BJ (cell line): ENCODE results near the gene TNFAIP1. TPM values are rescaled to one million over a fixed set of nuclear protein-coding genes. Genes with fewer than 3 reads are reported as not detected.

Experiments used
- CTCF ChIA-PET: fragments of 350-600 bp; formaldehyde crosslinking; extraction: SDS; loops from one replicate; lab custom pipeline; 2021; ENCODE audit warnings: antibody characterized with exemption, inconsistent platforms; lab: Yijun Ruan, JAX
- POLR2A ChIA-PET: fragments of 300-600 bp; sonication (Branson Sonifier 250); formaldehyde crosslinking; extraction: SDS; loops from one replicate; lab custom pipeline; 2021; ENCODE audit warnings: antibody characterized with exemption; lab: Charles Lee
- DNase-seq: peaks from one replicate; pipeline ENCODE4 v3.0.0-alpha.2; 2011; ENCODE audit warnings: low read depth
- H3K27me3 ChIP-seq: 2 replicates; pipeline ENCODE4 v1.6.0; 2011; ENCODE audit warnings: low read length; ENCODE audit not compliant: control insufficient read depth, insufficient read depth
- H3K36me3 ChIP-seq: 2 replicates; pipeline ENCODE4 v1.5.1; 2011; ENCODE audit warnings: low read length; ENCODE audit not compliant: control insufficient read depth, insufficient read depth
- H3K4me3 ChIP-seq: 2 replicates; pipeline ENCODE4 v1.5.1; 2011; ENCODE audit warnings: low read depth, mild to moderate bottlenecking, control low read depth, low read length
- polyA plus RNA-seq: library from polyadenylated mRNA; depleted of rRNA; stranded (reverse); fragments of >200 nt; gene quantifications from 2 replicates; pipeline ENCODE4 v1.2.3, GENCODE V29; 2011
- TF ChIP-seq, protein P1 (sequence below): IDR thresholded peaks from 2 replicates; pipeline ENCODE4 v1.5.1; 2011; ENCODE audit warnings: low read depth, mild to moderate bottlenecking, control low read depth, inconsistent platforms, low read length, moderate library complexity; ENCODE audit not compliant: insufficient read depth

The TNFAIP1 gene
- polyA plus RNA-seq, 1 experiment, result 166 TPM

DNA sequence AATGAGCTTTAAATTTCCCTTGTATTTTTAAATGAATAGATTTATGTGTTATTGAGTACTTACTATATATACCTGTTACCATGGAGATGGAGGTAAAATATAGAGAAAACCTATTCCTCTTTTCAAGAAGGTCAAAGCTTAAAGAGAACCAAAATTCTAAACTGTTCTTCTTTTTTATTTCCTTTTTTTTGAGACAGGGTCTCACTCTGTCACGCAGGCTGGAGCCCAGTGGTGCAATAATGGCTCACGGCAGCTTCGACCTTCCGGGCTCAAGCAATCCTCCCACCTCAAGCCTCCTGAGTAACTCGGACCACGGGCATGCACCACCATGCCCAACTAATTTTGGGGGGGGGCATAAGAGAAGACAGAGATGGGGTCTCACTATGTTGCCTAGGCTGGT, 41.6 kb upstream of the TNFAIP1 start:
- ChIA-PET POLR2A (no interaction called here), CTCF (interaction anchor here (0.9 kb wide), 1 partner anchor 12 kb away, joined by 3 read pairs; no protein-coding TSS in a partner anchor)
- no peaks in the 10 kb centered on the region for H3K27me3 ChIP-seq
- H3K4me3 ChIP-seq, result no peak overlapping the region
- TF ChIP-seq, protein P1, sequence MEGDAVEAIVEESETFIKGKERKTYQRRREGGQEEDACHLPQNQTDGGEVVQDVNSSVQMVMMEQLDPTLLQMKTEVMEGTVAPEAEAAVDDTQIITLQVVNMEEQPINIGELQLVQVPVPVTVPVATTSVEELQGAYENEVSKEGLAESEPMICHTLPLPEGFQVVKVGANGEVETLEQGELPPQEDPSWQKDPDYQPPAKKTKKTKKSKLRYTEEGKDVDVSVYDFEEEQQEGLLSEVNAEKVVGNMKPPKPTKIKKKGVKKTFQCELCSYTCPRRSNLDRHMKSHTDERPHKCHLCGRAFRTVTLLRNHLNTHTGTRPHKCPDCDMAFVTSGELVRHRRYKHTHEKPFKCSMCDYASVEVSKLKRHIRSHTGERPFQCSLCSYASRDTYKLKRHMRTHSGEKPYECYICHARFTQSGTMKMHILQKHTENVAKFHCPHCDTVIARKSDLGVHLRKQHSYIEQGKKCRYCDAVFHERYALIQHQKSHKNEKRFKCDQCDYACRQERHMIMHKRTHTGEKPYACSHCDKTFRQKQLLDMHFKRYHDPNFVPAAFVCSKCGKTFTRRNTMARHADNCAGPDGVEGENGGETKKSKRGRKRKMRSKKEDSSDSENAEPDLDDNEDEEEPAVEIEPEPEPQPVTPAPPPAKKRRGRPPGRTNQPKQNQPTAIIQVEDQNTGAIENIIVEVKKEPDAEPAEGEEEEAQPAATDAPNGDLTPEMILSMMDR, result no peak
- DNase-seq, result no peak
- no peaks in the 10 kb centered on the region for H3K36me3 ChIP-seq

DNA sequence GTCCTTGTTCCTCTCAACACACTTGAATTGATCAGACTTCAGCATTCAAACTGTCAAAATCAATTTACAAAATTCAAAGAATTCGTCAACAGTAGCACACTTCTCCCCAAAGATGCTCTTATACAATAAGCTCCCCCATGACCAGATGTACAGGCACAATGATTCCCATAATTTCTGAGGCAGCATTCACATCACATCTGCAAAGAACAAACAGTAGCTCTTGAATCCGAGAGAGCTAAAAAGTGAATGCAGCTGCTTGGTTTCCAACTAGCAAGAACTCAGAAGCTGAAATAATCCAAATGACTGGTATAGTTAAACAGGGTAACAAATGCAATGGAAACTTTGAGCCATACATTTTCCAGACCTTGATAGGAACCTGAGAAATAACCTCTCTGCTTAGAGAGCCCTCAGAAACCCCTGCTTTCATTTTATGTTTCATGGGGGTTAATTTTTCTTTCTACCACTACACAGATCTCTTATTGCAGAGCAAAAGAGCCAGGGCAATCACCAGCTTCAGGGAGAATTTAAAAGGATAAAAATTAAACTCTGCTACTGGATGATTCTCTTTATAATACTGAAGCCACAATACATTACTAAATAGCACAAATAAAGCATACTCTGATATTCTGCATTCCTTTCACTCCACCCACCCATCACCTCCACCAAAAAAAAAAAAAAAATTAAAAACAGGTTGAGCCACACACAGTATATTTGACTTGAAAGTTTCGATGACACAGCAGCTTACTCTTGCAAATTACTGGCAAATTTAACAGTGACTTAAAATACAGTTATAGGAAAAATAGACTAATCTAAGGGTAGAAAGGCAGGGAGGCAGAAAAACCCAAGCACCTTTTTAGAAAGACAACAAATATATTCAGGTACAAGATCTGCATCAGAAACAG, 39.6 kb upstream of the TNFAIP1 start:
- no peaks in the 10 kb centered on the region for H3K36me3 ChIP-seq
- no peak overlapping the region for H3K4me3 ChIP-seq
- DNase-seq, result no peak
- POLR2A ChIA-PET, result no interaction called here
- no peaks in the 10 kb centered on the region for H3K27me3 ChIP-seq
- CTCF ChIA-PET, result no interaction called here
- TF ChIP-seq, protein P1, result no peak

DNA sequence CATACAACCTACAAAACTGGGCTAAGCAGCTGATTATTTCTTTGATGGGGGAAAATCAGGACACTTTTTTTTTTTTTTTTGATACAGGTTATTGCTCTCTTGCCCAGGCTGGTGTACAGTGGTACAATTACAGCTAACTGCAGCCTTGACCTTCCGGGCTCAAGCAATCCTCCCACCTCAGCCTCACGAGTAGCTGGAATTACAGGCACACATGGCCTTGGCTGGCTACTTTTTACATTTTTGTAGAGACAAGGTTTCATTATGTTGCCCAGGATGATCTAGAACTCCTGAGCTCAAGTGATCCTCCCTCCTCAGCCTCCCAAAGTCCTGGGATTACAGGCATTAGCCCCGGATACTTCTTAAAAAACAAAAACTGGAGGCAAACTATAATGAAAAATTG, 37.1 kb upstream of the TNFAIP1 start:
- no peaks in the 10 kb centered on the region for H3K36me3 ChIP-seq
- ChIA-PET CTCF (no interaction called here), POLR2A (no interaction called here)
- TF ChIP-seq, protein P1, result no peak
- H3K27me3 ChIP-seq, result no peaks in the 10 kb centered on the region
- no peak overlapping the region for H3K4me3 ChIP-seq
- no peak for DNase-seq

DNA sequence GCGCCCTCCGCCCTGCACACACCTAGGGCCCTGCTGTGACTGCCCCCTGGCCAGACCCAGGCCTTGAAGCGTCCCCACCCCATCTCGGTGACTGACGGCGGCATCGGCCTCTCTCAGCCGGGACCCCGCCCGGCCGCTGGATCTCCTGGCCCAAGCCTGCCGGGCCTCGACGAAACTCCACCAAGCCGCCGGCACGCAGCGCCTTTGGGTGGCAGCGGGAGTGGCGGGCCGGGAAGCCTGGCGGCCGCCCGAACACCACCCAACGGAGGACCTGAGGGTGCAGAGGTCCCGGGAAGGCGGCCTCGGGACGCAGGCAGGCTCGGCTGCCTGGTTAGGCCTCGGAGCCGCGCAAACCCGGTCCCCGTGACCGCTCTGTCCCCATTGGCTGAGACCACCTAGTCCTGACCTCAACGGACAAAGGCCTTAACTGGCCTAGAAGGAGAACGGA, 28.6 kb upstream of the TNFAIP1 start:
- Histone ChIP-seq H3K36me3 (no peaks in the 10 kb centered on the region), H3K27me3 (peaks cover 6% of the 10 kb centered on the region), H3K4me3 (no peak overlapping the region)
- ChIA-PET POLR2A (no interaction called here), CTCF (interaction anchor here (0.9 kb wide), 1 partner anchor 15 kb away, joined by 4 read pairs; no protein-coding TSS in a partner anchor)
- TF ChIP-seq, protein P1, result no peak
- DNase-seq, result no peak

DNA sequence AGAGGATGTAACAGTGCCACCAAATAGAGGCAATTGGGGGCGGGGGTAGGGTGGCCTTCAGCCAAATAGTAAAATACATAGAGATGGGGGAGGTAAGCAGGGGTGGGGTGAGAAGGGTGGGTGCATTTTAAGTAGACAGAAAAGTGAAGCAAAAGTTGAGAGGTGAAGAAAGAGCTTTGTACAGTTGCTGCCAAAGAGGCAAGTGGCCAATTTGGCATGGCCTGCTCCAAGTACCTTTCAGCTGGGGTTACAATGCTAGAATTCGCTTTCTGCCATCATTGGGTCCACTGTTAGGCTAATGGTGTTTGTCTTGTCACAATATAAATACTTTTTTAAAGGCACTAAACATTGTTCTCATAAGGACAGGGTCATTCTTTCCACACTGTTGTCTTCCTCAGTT, 21.7 kb upstream of the TNFAIP1 start:
- Histone ChIP-seq H3K36me3 (no peaks in the 10 kb centered on the region), H3K4me3 (no peak overlapping the region), H3K27me3 (no peaks in the 10 kb centered on the region)
- ChIA-PET POLR2A (no interaction called here), CTCF (no interaction called here)
- TF ChIP-seq, protein P1, result no peak
- no peak for DNase-seq
